DMS 273 treated with DMSO at 0.1 percent for 48 hours (cell line): ENCODE measurements around the gene CMSS1.
"Not testable (repeated sequence)": the region's sequence is repeated elsewhere in the genome, so short reads cannot be mapped to it uniquely, and the experiment has no call there.

Source experiments
- DNase-seq: peaks from one replicate; lab custom pipeline; 2025; lab: John Stamatoyannopoulos, UW

CMSS1 gene

GRCh38 chr3:100024520-100025303 is 207.1 kb downstream of the CMSS1 start:
- no peak for DNase-seq

- no peak for DNase-seq
Observed at GRCh38 chr3:100027321-100027720, 209.7 kb downstream of the CMSS1 start.

GRCh38 chr3:100029052-100029451 is 211.4 kb downstream of the CMSS1 start:
- no peak for DNase-seq

GRCh38 chr3:100029689-100030088 is 212.0 kb downstream of the CMSS1 start:
- DNase-seq, result no peak

GRCh38 chr3:100030346-100030745 is 212.7 kb downstream of the CMSS1 start:
- DNase-seq, result no peak

GRCh38 chr3:100030914-100031425 is 213.3 kb downstream of the CMSS1 start:
- DNase-seq, result no peak

GRCh38 chr3:100032243-100032642 is 214.6 kb downstream of the CMSS1 start:
- peak; percentile 86 for DNase-seq

- no peak for DNase-seq
Observed at GRCh38 chr3:100033184-100033583, 215.5 kb downstream of the CMSS1 start.

- no peak for DNase-seq
Observed at GRCh38 chr3:100033903-100034471, 216.3 kb downstream of the CMSS1 start.

GRCh38 chr3:100039075-100039474 is 221.4 kb downstream of the CMSS1 start:
- no peak for DNase-seq

GRCh38 chr3:100040451-100041225 is 223.0 kb downstream of the CMSS1 start:
- DNase-seq, result no peak

GRCh38 chr3:100041328-100041749 is 223.7 kb downstream of the CMSS1 start:
- DNase-seq, result no peak

GRCh38 chr3:100042166-100042981 is 224.7 kb downstream of the CMSS1 start:
- DNase-seq, result no peak

- no peak for DNase-seq
Observed at GRCh38 chr3:100043271-100043670, 225.6 kb downstream of the CMSS1 start.

GRCh38 chr3:100044369-100044768 is 226.7 kb downstream of the CMSS1 start:
- no peak for DNase-seq

- DNase-seq, result no peak
Observed at GRCh38 chr3:100045696-100046095, 228.0 kb downstream of the CMSS1 start.

- no peak for DNase-seq
Observed at GRCh38 chr3:100046986-100047385, 229.3 kb downstream of the CMSS1 start.

GRCh38 chr3:100047455-100048141 is 229.9 kb downstream of the CMSS1 start:
- no peak for DNase-seq

GRCh38 chr3:100048248-100048647 is 230.6 kb downstream of the CMSS1 start:
- no peak for DNase-seq

GRCh38 chr3:100051513-100051912 is 233.9 kb downstream of the CMSS1 start:
- not testable (repeated sequence) for DNase-seq

- DNase-seq, result no peak
Observed at GRCh38 chr3:100053951-100054620, 236.4 kb downstream of the CMSS1 start.
